BE2C (cell line): ENCODE data around the gene SLIRP. TPM values are rescaled to one million over a fixed set of nuclear protein-coding genes. Genes with fewer than 3 reads are reported as not detected.
A peak's percentile ranks its signal among the peaks of the same experiment; 100 is the strongest.
"Not testable (repeated sequence)": the region's sequence is repeated elsewhere in the genome, so short reads cannot be mapped to it uniquely, and the experiment has no call there.

Experiments
- DNase-seq: peaks from one replicate; pipeline ENCODE4 v3.0.0-alpha.2; 2020
- H3K27me3 ChIP-seq: fragments of 250-450 bp; sonication (Bioruptor Pico); 2 replicates; pipeline ENCODE4 v1.5.1; 2020; ENCODE audit warnings: mild to moderate bottlenecking
- H3K36me3 ChIP-seq: fragments of 250-450 bp; sonication (Bioruptor Pico); 2 replicates; pipeline ENCODE4 v1.5.1; 2020; ENCODE audit warnings: mild to moderate bottlenecking
- H3K4me1 ChIP-seq: fragments of 250-450 bp; sonication (Bioruptor Pico); 2 replicates; pipeline ENCODE4 v1.5.1; 2020
- H3K4me3 ChIP-seq: 2 replicates; pipeline ENCODE4 v1.5.1; 2011; ENCODE audit warnings: low read depth, low read length
- H3K9me3 ChIP-seq: fragments of 250-450 bp; sonication (Bioruptor Pico); 2 replicates; pipeline ENCODE4 v1.5.1; 2020
- CTCF ChIP-seq: IDR thresholded peaks from 2 replicates; pipeline ENCODE4 v1.5.1; 2012; ENCODE audit warnings: mild to moderate bottlenecking, low read depth, low read length
- polyA plus RNA-seq: library from polyadenylated mRNA; unstranded; fragments of >200 nt; gene quantifications from one replicate; pipeline ENCODE4 v1.2.1, GENCODE V29; 2012; ENCODE audit warnings: low read depth, missing spikeins; ENCODE audit not compliant: insufficient read length, insufficient read depth

Gene SLIRP
- 363 TPM for polyA plus RNA-seq

- Histone ChIP-seq H3K9me3 (no peaks in the 10 kb centered on the region), H3K4me3 (peak within 1 kb of the TSS; percentile 89), H3K36me3 (peaks cover 42% of the 10 kb centered on the region), H3K27me3 (no peaks in the 10 kb centered on the region), H3K4me1 (peaks cover 4% of the 10 kb centered on the region)
- DNase-seq: peak; percentile 89
- no peak for TF ChIP-seq CTCF
Measured at GRCh38 chr14:77707724-77708408, at the start of gene SLIRP, which contains the start of gene ALKBH1. Gene SLIRP (plus strand): TSS chr14:77708103. CDS start chr14:77708112, 9 bp downstream. Gene ALKBH1 (minus strand): TSS chr14:77708023. CDS start chr14:77708004, 19 bp downstream.

- no peaks in the 10 kb centered on the region for H3K27me3 ChIP-seq
- DNase-seq: no peak
- no peak for TF ChIP-seq CTCF
- no peaks in the 10 kb centered on the region for H3K36me3 ChIP-seq
- H3K4me3 ChIP-seq: no peak overlapping the region
- no peaks in the 10 kb centered on the region for H3K9me3 ChIP-seq
- H3K4me1 ChIP-seq: peaks cover 5% of the 10 kb centered on the region; the same call in 1 of the 2 replicates
Measured at GRCh38 chr14:77659831-77660230, 48.1 kb upstream of the SLIRP start.

GRCh38 chr14:77660754-77661153 lies 47.1 kb upstream of the SLIRP start:
- peaks cover 5% of the 10 kb centered on the region; the same call in 1 of the 2 replicates for H3K4me1 ChIP-seq
- H3K9me3 ChIP-seq: no peaks in the 10 kb centered on the region
- no peaks in the 10 kb centered on the region for H3K36me3 ChIP-seq
- no peaks in the 10 kb centered on the region for H3K27me3 ChIP-seq
- peak overlapping the region; percentile 52 for H3K4me3 ChIP-seq
- TF ChIP-seq CTCF: no peak
- DNase-seq: peak; percentile 44

GRCh38 chr14:77661562-77661961 lies 46.3 kb upstream of the SLIRP start:
- H3K4me1 ChIP-seq, DNase-seq, H3K9me3 ChIP-seq, H3K27me3 ChIP-seq, H3K36me3 ChIP-seq, H3K4me3 ChIP-seq: not testable (repeated sequence)

GRCh38 chr14:77663293-77663692 lies 44.6 kb upstream of the SLIRP start:
- TF ChIP-seq CTCF: no peak
- no peak for DNase-seq
- peaks cover 5% of the 10 kb centered on the region; the same call in 1 of the 2 replicates for H3K4me1 ChIP-seq
- H3K36me3 ChIP-seq: no peaks in the 10 kb centered on the region
- H3K4me3 ChIP-seq: no peak overlapping the region
- no peaks in the 10 kb centered on the region for H3K9me3 ChIP-seq
- H3K27me3 ChIP-seq: no peaks in the 10 kb centered on the region

- Histone ChIP-seq H3K4me3 (no peak overlapping the region), H3K9me3 (no peaks in the 10 kb centered on the region), H3K36me3 (peaks cover 5% of the 10 kb centered on the region; the same call in 1 of the 2 replicates), H3K27me3 (no peaks in the 10 kb centered on the region), H3K4me1 (no peaks in the 10 kb centered on the region)
- TF ChIP-seq CTCF: no peak
- no peak for DNase-seq
Measured at GRCh38 chr14:77667331-77667730, 40.6 kb upstream of the SLIRP start.
